ENCODE results near the gene MAN2B1. TPM values are rescaled to one million over a fixed set of nuclear protein-coding genes. Genes with fewer than 3 reads are reported as not detected.
A peak's percentile ranks its signal among the peaks of the same experiment; 100 is the strongest.
"Not testable (repeated sequence)": the region's sequence is repeated elsewhere in the genome, so short reads cannot be mapped to it uniquely, and the experiment has no call there.

The MAN2B1 gene
- total RNA-seq, 6 donors from 2014 or later: 56.8 to 299 (median 121) TPM

DNA sequence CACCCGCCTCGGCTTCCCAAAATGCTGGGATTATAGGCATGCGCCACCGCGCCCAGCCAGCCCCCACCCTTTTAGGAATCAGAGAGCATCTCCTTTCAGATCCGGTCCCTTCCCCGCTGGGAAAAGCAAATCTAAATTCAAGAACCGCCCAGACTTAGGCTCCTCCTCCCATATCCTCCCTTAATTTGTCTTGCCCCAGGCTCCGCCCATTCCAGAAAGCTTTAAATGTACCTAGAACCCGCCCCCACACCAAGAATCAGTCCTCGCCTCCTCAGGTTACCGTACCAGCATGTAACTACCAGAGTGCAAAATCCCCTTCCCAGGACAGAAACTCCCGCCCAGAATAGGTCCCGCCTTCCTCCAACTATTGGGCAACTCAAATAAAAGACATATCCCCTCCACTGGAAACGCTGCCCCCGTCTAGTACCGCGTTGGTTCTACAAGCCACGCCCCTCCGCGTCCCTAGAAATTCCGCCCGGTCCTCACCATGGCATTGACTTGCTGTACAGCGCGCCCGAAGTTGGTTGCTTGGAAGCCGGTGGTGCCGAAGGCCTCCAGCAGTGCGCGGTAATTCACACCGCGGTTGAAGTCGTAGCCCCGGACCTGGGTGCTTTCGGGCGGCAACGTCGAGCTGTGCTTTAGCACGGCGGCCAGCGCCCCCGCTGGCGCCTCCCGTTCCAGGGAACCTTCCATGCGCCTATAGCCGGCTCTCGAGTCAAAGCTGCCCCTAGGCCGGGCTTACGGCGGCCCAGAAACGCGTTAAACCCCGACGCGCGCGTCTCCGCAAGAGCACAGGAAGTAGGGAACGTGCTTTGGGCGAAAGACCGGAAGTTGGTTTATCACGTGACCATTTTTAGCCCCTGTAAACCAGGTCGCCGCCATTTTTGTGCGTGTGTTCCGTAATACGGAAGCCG is 14.8 kb upstream of the MAN2B1 start, which contains the start of gene DHPS:
DHPS (minus strand) TSS at position 807 of the 914 bp plus-strand sequence; CDS start at position 693, 114 bp downstream.
- Histone ChIP-seq H3K27me3 (no peaks in the 10 kb centered on the region), H3K9me3 (no peaks in the 10 kb centered on the region), H3K4me1 (peaks cover 8 to 23% (median 15%) of the 10 kb centered on the region in 4 donors), H3K4me3 (peak within 1 kb of the TSS; percentile 78 to 99 (median 96)), H3K27ac (peak within 1 kb of the TSS; percentile 90 to 99 (median 98)), H3K36me3 (peaks cover 14 to 39% (median 33%) of the 10 kb centered on the region in 4 donors)
- ATAC-seq (ENCODE audit: low FRiP score in 2 of 2) (peak; percentile 91 to 96), DNase-seq (peak; percentile 92 to 94)
- peak in 3 of 4 donors; percentile 30 to 73 (median 63) for TF ChIP-seq POLR2A (IDR thresholded peaks at IDR 0.05)
- peak in 1 of 4 donors; percentile 41 for TF ChIP-seq EP300 (IDR thresholded peaks at IDR 0.05)
- TF ChIP-seq, protein P1, sequence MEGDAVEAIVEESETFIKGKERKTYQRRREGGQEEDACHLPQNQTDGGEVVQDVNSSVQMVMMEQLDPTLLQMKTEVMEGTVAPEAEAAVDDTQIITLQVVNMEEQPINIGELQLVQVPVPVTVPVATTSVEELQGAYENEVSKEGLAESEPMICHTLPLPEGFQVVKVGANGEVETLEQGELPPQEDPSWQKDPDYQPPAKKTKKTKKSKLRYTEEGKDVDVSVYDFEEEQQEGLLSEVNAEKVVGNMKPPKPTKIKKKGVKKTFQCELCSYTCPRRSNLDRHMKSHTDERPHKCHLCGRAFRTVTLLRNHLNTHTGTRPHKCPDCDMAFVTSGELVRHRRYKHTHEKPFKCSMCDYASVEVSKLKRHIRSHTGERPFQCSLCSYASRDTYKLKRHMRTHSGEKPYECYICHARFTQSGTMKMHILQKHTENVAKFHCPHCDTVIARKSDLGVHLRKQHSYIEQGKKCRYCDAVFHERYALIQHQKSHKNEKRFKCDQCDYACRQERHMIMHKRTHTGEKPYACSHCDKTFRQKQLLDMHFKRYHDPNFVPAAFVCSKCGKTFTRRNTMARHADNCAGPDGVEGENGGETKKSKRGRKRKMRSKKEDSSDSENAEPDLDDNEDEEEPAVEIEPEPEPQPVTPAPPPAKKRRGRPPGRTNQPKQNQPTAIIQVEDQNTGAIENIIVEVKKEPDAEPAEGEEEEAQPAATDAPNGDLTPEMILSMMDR (IDR thresholded peaks at IDR 0.05): peak in 1 of 6 experiments; percentile 9
- TF ChIP-seq POLR2AphosphoS5 (IDR thresholded peaks at IDR 0.05): peak; percentile 75 to 80
- WGBS, 2 donors: 0 to 1% methylated on average over 30 to 44 of the region's 68 CpGs

DNA sequence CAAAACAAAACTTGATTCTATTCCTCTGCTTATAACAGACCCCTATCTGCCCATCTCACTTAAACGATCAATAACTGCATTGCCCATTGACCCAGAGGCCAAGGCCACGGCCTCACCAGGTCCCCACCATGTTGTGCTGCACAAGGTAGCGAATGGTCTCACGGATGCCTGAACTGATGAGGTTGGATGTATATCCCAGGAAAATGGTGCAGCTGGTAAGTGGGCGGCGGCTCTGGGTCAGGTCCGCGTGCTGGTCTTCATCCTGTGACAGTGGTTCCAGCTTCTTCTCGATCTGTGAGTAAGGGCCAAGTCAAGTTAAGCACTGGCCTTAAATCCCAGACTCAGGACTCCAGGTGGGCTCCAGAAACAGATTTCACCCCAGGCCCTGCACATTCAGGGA is 13.5 kb upstream of the MAN2B1 start:
- TF ChIP-seq POLR2A (IDR thresholded peaks at IDR 0.05) (no peak), POLR2AphosphoS5 (IDR thresholded peaks at IDR 0.05) (no peak), EP300 (IDR thresholded peaks at IDR 0.05) (no peak)
- TF ChIP-seq, protein P1 (IDR thresholded peaks at IDR 0.05): no peak
- DNase-seq (no peak), ATAC-seq (ENCODE audit: low FRiP score in 2 of 2) (no peak)
- Histone ChIP-seq H3K4me1 (peaks cover 8 to 27% (median 15%) of the 10 kb centered on the region in 4 donors), H3K36me3 (peaks cover 21 to 52% (median 45%) of the 10 kb centered on the region in 4 donors), H3K4me3 (no peak overlapping the region), H3K27me3 (no peaks in the 10 kb centered on the region), H3K9me3 (no peaks in the 10 kb centered on the region), H3K27ac (peak overlapping the region in 1 of 4 donors; percentile 90)
- WGBS, 2 donors: 89 to 92% methylated on average over 4 to 9 of the region's 9 CpGs

DNA sequence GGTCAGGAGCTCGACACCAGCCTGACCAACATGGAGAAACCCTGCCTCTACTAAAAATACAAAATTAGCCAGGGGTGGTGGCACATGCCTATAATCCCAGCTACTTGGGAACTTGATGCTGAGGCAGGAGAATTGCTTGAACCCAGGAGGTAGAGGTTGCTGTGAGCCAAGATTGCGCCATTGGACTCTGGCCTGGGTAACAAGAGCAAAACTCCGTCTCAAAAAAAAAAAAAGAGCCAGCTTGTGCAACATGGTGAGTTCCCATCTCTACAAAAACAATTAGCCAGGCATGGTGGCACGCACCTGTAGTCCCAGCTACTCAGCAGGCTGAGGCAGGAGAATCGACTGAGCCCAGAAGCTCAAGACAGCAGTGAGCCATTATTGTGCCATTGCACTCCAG is 11.5 kb upstream of the MAN2B1 start:
- DNase-seq; ATAC-seq (ENCODE audit: low FRiP score in 2 of 2); H3K9me3 ChIP-seq; H3K27ac ChIP-seq; H3K27me3 ChIP-seq; H3K4me3 ChIP-seq: not testable (repeated sequence)
- 88 to 90% methylated on average over 5 of the region's 5 CpGs for WGBS, 2 donors
- Histone ChIP-seq H3K36me3 (peaks cover 33 to 72% (median 61%) of the 10 kb centered on the region in 4 donors), H3K4me1 (peaks cover 8 to 27% (median 15%) of the 10 kb centered on the region in 4 donors)

DNA sequence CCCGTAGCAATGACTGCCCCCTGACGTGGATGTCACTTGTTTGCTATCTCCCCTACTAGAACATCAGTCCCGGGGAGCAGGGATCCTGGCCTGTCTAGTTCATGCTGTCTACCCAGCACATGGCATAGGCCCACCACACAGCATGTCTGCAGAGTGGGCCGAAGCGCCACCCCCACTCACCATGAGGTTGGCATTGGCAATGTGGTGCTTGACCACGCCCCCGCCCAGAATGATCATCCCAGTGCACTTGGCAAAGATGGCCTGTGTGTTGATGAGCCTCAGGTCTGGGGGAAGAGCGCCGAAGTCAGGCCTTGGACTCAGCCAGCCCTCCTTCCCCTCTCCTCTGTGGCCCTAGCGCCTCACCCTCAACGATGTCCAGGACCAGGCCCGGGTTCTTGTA is 10.4 kb upstream of the MAN2B1 start:
- Histone ChIP-seq H3K4me1 (peaks cover 8 to 24% (median 13%) of the 10 kb centered on the region in 4 donors), H3K36me3 (peaks cover 33 to 82% (median 70%) of the 10 kb centered on the region in 4 donors), H3K27me3 (no peaks in the 10 kb centered on the region), H3K4me3 (no peak overlapping the region), H3K27ac (no peak overlapping the region), H3K9me3 (no peaks in the 10 kb centered on the region)
- 87 to 94% methylated on average over 5 to 12 of the region's 12 CpGs for WGBS, 2 donors
- no peak for ATAC-seq (ENCODE audit: low FRiP score in 2 of 2)
- DNase-seq: no peak
- TF ChIP-seq, protein P1 (IDR thresholded peaks at IDR 0.05): no peak
- TF ChIP-seq EP300 (IDR thresholded peaks at IDR 0.05) (no peak), POLR2A (IDR thresholded peaks at IDR 0.05) (no peak), POLR2AphosphoS5 (IDR thresholded peaks at IDR 0.05) (no peak)

DNA sequence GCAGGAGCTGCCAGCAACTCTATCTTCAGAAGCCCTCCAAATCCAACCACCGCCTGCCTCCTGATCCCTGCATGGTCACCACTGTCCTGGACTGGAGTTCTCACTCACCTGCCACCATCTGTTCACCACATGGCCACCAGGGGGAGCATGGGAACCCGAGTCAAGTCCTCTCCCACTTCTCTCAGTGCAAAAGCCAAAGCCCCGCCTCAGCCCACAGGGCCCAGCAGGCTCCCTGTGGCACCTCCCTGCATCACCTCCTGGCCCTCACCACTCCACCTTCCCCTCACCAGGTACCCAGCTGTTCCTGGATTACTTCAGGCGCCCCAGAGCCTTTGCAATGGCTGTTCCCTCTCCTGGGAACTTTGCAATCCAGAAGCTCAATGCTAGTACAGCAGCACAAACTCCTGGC is 9.8 kb upstream of the MAN2B1 start:
- DNase-seq (peak in 1 of 2 donors; percentile 80), ATAC-seq (ENCODE audit: low FRiP score in 2 of 2) (peak; percentile 66 to 73)
- no peaks in the 10 kb centered on the region for H3K27me3 ChIP-seq
- H3K4me3 ChIP-seq: no peak overlapping the region
- no peak overlapping the region for H3K27ac ChIP-seq
- H3K4me1 ChIP-seq: peaks cover 8 to 29% (median 13%) of the 10 kb centered on the region in 4 donors
- WGBS, 2 donors: 33 to 35% methylated on average over 4 of the region's 4 CpGs
- TF ChIP-seq POLR2A (IDR thresholded peaks at IDR 0.05) (no peak), EP300 (IDR thresholded peaks at IDR 0.05) (no peak), POLR2AphosphoS5 (IDR thresholded peaks at IDR 0.05) (no peak)
- TF ChIP-seq, protein P1 (IDR thresholded peaks at IDR 0.05): peak; percentile 76 to 87 (median 81)
- peaks cover 33 to 82% (median 70%) of the 10 kb centered on the region in 4 donors for H3K36me3 ChIP-seq
- H3K9me3 ChIP-seq: no peaks in the 10 kb centered on the region
